AG09319 (cell line): ENCODE measurements around the gene IL17RE.
"Not testable (repeated sequence)": the region's sequence is repeated elsewhere in the genome, so short reads cannot be mapped to it uniquely, and the experiment has no call there.

ENCODE experiments used
- DNase-seq: peaks from one replicate; pipeline ENCODE4 v3.0.0-alpha.2; 2010; ENCODE audit warnings: low read depth; ENCODE audit errors: extremely low read depth
- TF ChIP-seq, protein P1 (sequence below): IDR thresholded peaks from 2 replicates; pipeline ENCODE4 v1.5.1; 2011; ENCODE audit warnings: low read depth, mild to moderate bottlenecking, inconsistent platforms, low read length, moderate library complexity

IL17RE gene

DNA sequence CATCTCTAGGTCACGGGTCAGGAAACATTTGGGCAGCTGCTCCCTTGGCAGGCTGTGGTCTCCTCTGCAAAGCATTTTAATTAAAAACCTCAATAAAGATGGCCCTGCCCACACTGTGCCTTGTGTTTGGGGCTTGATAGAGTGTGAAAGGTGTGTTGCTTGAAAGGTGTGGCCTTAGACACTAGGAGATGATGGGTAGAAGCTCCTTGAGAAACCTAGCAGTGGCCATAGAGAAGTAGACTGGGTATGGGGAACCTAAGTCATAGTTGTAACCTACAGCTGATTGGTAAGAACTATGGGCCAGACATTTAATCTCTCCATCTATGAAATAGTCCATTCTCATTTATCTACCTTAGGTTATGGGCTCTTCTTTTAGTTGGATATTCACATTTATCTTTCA lies 8.9 kb upstream of the IL17RE start:
- DNase-seq = no peak
- TF ChIP-seq, protein P1, sequence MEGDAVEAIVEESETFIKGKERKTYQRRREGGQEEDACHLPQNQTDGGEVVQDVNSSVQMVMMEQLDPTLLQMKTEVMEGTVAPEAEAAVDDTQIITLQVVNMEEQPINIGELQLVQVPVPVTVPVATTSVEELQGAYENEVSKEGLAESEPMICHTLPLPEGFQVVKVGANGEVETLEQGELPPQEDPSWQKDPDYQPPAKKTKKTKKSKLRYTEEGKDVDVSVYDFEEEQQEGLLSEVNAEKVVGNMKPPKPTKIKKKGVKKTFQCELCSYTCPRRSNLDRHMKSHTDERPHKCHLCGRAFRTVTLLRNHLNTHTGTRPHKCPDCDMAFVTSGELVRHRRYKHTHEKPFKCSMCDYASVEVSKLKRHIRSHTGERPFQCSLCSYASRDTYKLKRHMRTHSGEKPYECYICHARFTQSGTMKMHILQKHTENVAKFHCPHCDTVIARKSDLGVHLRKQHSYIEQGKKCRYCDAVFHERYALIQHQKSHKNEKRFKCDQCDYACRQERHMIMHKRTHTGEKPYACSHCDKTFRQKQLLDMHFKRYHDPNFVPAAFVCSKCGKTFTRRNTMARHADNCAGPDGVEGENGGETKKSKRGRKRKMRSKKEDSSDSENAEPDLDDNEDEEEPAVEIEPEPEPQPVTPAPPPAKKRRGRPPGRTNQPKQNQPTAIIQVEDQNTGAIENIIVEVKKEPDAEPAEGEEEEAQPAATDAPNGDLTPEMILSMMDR = no peak

DNA sequence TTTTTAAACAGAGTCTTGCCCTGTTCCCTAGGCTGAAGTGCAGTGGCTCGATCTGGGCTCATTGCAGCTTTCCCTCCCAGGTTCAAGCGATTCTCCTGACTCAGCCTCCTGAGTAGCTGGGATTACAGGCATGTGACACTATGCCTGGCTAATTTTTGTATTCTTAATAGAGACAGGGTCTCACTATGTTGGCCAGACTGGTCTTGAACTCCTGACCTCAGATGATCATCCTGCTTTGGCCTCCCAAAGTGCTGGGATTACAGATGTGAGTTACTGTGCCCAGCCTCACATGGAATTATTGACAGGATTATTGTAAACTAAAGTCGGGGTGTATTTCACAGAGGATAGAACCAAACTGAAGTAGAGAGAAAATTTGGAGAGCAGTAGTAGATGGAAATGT lies 6.9 kb upstream of the IL17RE start:
- DNase-seq = not testable (repeated sequence)

DNA sequence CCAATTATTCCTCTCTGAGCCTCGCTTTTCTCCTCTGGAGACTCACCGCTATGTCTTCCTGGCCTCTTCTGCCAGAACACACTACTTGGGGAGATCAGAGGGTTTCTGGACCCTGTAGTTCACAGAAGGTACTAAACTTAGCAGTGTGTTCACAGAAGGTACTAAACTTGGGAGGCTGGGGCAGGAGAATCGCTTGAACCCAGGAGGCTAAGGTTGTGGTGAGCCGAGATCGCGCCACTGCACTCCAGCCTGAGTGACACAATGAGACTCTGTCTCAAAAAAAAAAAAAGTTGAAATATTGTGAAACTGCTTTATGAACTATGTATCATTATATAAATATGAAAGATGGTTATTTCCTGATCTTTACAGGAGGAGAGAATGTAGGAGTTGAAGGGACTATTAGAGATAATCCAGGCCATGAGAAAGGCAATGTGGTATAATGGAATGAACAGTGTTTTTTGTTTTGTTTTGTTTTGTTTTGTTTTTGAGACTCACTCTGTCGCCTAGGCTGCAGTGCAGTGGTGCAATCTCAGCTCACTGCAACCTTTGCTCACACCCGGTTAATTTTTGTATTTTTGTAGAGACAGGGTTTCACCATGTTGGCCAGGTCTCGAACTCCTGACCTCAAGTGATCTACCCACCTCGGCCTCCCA lies 5.8 kb upstream of the IL17RE start:
- not testable (repeated sequence) for DNase-seq

GRCh38 chr3:9897408-9898372 lies 5.0 kb upstream of the IL17RE start:
- TF ChIP-seq, protein P1 = no peak
- DNase-seq = no peak

- DNase-seq = no peak
- TF ChIP-seq, protein P1 = no peak
These were observed 4.0 kb upstream of the IL17RE start for GRCh38 chr3:9898467-9899241.

- TF ChIP-seq, protein P1 = no peak
- no peak for DNase-seq
These were observed 3.3 kb upstream of the IL17RE start for GRCh38 chr3:9899289-9899791.

GRCh38 chr3:9900965-9901415 lies 1.7 kb upstream of the IL17RE start:
- not testable (repeated sequence) for DNase-seq

DNA sequence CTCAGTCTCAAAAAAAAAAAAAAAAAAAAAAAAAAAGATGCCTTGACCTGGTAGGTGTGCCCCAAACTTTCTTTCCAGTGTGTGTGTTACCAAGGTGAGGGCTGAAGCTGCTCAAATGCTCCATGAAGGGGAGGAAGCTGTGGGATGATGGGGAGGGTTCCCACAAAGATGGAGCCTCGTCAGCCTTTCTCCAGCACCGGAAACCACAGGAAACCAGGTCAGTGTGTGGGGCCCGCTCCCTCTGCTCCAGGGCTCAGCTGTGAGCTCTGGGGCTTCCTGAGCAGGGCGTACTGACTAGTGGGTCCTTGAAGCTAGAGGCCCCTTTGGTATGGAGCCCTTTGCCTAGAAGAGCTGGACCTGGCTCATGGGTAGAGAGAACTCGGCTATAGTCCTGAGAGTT lies 681 bp upstream of the IL17RE start:
- TF ChIP-seq, protein P1 = no peak

More for the DNA sequence above, 681 bp upstream of the IL17RE start:
- DNase-seq = no peak
